HG03175 (cell line): Measurements from ENCODE around the gene WDFY4.

ENCODE experiments used
- ATAC-seq: cut with Tn5 transposase; IDR thresholded peaks from one replicate; pipeline ENCODE4 v1.9.1; 2021; ENCODE audit warnings: mild to moderate bottlenecking, moderate library complexity; ENCODE audit not compliant: unreplicated experiment

WDFY4 gene

DNA sequence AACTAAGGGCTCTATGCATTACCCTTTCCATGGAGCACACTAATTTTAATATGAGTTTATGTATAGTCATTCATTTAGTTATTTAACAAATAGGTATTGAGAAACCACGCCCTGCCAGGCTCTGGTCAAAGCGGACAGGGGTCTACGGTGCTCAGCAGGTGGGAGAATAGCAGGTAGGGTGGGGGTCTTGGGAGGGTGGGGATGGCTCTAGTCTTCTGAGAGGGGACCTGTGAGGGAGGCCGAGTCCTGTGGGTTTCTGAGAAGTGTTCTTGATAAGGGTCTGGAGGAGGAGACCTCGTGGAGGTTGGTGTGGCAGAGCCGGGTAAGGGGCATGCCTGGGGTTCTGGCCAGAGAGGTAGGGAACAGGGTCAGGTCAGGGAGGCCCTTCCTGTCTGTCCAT lies 1.1 kb downstream of the WDFY4 start:
- ATAC-seq, result no peak

DNA sequence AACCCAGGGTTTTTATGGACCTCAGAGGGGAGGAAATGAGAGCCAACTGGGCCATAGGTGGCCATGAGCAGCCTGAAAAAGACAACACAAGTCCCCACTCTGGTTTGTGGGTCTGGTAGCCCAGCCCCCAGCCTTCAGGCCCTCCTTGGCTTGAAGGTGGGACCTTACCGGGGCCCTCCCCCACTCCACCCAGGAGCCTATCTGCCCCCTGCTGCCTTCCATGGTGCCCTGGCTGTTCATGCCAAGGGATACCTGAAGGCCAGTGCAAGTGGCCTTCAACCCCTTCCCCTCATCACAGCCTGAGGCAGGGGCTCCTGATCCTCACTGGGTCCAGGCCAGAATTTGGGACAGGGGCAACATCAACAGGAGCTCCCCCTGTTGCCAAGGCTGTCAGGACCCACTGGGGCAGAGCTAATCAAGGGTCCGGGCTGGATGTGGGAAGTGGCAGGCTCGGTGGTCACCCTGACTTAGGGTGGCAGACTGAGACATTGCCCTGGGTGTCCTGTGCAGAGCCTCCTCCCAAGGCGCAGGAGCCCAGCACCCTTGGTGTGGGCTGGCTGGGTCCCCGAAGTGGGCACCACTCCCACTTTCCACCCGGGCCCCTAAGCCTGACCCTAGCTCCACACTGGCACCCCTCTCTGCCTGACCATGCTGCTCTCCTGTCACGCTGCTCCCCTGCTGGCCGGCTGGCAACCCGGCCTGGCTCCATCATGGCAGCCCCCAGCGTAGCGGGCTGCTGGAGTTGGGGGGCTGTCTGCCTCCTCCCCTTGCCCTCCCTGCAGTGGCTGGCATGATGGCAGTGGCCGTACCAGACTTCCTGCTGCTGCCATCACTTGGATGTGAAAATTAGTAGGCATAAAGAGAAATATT lies 6.4 kb downstream of the WDFY4 start:
- ATAC-seq, result no peak

DNA sequence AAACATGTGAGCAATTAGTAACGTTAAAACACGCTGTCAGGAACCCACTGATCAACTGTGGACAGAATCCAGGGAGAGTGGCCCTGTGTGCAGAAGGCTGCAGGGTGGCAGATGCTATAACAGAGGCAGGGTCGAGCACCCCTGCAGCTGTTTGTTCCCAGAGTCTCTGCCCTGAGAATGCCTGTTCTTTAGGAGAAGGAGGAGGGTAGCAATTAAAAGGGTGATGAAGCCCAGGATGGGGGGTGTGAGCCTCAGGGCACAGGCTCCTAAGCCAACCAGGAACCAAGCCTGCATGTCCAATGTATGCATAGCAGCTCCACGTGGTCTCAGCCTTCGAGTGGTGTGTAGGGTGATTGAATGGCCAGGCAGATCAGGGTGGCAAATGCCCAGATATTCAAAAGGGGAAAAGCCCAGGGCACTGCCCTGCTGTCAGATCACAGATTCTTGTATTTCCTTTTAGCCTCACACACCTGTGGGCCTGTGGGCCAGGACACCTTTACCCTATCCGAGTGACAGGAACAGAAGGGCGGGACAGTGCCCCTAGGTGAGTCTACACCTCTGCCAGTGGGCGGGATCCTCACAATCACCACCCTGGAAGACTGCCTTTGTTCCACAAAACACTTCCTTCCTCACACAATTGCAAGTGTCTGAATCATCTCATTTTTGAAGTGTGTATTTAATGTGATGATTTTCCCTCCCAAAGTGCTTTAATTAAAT lies 7.3 kb downstream of the WDFY4 start:
- no peak for ATAC-seq

DNA sequence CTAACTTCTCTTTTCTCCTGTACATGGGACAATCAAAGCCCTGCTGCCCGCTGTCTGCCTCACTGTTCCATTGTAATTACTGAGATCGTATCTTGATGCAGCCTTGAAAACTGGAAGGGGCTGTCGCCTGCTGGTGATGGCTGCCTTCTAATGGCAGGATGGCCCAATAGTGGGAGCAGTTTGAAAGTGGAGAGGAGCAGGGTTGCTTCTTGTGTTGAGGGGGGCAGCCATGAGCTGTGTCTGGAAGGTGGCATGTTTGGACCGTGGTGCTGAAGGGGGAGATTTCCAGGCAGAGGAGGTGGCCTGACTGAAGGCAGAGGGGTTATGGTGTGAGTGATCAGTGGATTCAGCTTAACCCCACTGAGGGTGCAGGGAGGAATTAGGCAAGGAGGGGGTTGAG lies 8.1 kb downstream of the WDFY4 start:
- ATAC-seq, result no peak

DNA sequence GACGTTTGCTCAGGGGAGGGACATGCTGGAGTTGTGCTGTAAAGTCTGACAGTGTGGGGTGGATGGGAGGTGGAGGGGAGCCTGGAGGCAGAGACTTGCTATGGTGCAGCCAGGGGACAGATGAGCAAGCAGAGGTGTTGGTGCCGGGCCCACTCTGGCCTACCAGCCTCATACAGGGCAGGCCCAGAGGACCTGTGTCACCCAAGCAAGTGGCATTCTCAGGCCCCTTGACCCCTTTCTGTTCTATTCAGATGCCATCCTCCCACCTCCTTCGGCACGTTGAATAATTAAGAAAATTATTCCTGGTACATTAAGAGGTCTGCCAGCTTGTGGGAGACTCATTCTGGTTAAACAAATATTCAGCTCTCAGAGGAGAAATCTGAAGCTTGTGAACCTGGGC lies 8.5 kb downstream of the WDFY4 start:
- ATAC-seq, result no peak

DNA sequence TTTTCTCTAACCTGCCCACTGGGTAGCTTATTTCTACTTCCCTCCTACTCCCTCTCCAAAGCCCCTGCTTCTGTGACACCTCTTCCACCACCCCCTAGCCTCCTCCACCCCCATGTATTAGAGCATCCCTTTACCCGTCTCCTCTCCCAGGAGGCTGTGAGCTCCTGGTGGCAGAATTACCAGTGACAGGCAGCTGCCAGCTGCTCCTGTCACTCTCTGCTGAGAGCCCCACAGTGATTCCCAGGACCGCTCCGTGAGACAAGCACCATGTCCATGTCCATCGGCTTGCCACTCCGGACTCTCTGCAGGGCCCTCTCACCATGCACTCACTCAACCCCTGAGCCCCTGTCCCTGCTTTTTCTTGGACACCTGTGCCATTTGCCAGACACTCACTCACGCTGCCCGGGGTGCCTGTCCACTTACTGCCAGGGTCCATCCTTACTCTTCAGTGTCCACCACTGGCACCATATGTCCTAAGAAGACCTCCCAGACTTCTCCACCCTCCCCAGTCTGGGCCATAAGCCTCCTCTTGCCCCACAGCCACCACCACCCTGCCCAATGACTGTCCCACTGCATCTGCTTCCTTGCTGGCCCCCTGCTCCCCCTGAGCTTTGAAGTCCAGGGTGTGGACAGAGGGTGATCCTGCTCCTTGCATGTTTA lies 9.8 kb downstream of the WDFY4 start:
- ATAC-seq, result no peak

DNA sequence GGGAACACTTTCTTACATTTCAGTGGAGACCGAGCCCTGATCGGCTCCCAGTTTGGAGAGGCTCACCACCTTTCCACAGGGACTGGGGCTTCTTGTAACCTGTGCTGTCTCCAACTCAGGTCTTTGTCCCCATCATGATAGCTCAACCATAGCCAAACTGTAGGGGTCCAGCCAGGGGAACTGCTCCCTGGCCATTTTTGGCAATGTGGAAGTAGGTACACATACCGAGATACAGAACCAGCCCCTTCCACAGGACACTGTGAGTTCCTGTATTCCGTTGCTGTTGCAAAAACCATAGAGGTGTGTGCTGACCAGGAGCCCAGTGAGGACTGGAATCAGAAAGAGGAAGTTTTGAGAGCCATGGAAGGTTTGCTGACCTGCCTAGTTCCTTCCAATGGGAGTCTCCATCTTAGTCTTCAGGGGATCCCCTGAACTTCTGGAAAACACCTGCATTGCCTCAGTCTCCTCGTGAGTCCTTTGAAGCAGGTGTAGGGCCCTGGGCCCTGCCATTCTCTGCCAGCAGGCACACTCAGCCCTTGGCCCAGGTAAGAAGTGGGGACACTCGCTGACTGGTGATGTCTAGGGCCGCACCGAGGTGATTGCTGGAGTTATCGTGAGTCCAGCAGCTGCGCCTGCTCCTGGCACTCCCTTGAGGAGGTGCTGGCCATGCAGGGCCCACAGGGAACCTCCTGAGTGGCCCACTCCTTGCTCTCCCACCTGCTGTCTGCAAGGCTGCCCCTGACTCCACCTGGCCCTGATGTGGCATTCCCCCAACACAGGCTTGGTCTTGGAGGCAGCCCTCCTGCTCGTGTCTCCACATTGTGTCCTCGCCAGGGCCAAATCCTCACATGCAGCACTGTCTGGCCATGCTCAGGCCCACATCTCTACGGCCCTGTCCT lies 11.2 kb downstream of the WDFY4 start:
- no peak for ATAC-seq

DNA sequence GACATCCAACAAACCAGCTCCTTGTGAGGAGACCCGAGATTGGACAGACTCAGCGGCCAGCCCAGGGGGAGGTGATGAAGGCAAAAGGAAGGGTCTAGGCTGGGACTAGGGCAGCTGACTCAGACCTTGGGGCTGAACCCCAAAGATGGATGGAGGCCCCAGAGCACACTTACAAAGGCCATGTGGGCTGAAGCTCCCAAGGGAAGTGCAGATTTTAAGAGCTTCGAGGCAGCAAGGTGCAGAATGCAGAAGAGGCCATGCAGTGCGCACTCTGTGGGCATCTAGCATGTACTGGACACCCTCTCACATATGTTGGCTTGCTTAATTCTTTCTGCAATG lies 11.8 kb downstream of the WDFY4 start:
- no peak for ATAC-seq

DNA sequence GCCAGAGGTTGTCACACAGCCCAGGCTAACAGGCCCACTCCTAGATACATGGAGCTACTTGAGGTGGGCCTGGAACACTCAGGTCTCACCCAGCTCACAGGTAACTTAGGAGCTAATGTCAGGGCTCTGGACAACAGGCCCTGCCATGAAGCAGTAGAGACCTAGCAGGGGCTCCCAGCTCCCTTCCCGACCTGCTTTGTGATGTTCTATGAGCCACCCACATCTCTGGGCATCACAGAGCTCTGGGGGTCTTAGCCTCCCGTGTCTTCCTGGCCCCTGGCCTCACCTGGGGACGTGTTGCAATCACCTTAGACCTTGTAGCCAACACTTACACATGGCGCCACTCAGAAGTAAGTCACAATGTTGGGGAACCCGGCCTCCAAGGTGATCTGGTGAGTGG lies 12.4 kb downstream of the WDFY4 start:
- ATAC-seq, result no peak

DNA sequence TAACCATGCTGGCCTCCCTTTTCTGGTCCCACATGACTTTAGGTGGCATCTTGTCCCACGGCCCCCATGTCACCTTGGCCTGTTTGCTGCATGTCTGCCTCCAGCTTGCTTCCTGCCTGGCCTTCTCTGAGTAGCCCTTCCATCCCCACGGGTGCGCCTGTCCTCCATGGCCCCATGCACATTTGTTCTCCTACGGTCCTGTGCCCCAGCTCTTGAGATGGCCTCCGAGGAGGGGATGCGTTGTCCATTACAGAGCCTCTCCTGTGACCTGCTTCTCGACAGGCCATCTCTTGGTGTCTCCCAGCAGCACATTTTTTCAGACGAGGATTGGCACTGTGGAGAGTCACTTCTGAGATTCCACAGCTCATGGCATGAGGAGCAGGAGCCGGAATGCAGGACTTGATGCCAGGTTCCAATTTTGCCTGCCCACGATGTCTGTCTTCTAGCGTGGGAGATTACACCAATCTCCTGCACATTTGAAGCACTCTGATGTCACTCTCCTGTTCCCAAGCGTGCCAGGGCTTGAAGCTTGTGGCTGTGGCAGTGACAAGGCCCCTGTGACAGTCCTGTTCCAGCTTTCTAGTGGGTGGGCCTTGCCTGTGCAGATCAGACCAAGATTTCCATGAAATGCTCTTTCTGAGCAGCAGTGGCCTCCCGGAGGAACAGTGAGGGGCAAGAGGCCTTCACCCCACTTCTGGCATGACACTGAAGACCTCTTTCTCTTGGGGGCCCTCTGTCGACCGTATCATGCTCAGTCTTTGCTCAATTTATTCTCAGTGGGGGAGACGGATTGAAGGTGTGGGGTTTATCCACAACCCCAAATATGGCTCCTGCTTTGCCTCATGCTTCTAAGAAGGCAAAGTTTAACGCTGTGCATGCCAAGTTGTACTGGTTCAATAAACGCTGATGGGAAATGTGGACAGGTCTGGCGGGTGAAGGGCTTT lies 13.4 kb downstream of the WDFY4 start:
- ATAC-seq, result no peak

DNA sequence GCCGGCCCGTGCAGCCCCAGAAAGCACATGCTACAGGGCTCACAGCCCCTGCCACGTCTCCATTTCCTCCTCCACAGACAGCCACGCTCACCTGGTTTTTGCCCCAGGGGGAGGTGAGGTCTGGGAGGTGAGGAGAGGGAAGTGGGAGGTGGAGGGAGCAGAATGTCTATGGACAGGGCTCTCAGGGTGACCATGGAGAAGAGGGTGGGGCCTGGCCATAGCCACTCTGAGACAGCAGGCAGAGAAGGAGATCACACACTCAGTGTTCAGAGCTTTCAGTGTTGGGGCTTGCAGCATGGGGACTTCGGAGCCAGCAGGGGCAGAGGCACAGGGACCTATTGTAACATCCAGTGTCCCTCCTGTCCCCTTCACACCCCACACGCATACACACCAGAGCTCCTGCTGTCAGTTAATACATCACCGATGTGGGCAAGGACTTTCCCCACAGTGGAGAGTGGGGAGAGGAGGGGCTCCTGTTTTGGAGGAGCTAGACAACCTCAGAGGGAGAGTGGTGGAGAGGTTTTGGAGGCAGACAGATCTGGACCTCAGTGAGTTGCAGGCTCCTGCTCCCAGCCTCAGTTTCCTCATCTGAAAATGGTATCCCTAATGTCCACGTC lies 14.4 kb downstream of the WDFY4 start:
- no peak for ATAC-seq

DNA sequence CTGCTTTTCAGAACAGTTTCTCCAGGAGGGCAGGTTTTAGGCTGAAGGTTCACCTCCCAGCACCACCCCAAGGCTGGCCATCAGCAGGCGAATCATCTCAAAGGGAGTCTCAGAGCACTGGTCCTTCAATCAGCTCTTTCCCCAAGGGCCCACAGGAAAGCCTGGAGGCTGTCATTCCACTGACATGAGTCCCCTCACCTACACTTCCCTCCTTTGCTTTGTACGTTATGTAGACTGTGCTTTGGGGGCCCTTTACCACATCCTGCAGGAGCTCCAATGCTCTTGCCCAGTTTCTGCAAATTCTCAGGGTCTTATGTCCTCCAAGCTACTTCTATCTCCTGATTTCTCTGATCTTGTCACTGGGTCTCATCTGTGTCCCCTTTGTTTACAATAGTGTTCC lies 15.4 kb downstream of the WDFY4 start:
- no peak for ATAC-seq

DNA sequence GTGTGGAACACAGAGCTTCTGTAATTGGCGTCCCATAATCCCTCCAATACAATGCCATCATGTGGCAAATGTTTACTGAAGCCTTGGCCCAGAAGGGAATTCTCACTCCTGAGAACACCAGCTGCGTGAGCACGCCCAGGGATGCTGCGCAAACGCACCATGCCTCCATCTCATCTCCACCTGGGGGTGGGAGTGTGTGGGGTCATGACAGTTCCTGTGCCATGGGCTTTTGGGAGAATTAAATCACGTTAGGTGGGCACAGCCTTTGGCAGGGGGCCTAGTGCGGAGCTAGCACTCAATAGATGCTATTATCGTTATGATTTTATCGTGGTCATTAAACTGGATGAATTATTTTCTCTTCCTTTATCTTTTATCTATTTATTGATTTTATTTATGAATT lies 15.8 kb downstream of the WDFY4 start:
- ATAC-seq, result no peak

DNA sequence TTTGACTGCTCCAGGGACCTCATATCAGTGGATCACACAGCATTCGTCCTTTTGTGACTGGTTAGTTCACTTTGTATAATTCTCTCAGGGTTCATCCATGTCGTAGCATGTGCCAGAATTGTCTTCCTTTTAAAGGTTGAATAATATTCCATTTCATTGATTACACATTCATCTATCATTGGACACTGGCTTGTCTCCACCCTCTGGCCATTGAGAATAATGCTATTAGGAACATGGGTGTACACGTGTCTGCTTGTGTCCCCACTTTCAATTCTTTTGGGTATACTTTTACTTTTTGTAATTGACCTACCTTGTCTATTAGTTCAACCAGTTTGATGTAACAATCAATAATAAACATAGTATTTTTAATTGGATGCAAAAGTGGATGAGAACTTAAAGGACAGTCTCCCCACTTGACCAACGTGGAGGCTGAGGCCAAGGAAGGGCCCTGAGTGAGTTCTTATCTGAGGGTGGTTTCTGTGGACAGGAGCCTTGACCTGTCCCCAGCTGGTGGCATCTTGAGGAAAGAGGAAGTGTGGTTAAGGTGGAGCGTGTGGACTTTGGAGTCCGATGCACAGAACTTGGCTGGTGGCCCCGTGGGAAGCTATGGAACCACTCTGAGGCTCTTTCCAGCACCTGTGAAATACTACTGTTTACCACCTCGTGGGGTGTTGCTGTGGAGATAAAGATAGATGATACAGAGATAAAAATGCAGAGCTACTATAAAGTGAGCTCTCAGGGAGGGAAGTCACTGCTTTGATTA lies 16.6 kb downstream of the WDFY4 start:
- ATAC-seq, result no peak

DNA sequence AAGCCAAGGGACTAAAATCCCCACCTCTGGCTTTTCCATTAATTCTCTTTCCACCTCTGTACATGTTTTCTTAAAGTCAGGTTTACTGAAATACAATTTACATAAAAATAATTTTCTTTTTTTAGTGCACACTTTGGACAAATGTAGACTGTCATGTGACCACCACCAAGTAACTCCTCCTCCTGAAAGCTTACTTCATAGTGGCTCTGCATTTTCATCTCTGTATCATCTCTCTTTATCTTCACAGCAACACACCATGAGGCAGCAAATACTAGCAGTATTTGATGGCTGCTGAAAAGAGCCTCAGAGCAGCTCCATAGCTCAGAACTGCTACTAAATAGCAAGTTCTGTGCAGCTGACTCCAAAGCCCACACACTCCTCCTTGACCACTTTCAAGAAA lies 17.3 kb downstream of the WDFY4 start:
- ATAC-seq, result no peak

DNA sequence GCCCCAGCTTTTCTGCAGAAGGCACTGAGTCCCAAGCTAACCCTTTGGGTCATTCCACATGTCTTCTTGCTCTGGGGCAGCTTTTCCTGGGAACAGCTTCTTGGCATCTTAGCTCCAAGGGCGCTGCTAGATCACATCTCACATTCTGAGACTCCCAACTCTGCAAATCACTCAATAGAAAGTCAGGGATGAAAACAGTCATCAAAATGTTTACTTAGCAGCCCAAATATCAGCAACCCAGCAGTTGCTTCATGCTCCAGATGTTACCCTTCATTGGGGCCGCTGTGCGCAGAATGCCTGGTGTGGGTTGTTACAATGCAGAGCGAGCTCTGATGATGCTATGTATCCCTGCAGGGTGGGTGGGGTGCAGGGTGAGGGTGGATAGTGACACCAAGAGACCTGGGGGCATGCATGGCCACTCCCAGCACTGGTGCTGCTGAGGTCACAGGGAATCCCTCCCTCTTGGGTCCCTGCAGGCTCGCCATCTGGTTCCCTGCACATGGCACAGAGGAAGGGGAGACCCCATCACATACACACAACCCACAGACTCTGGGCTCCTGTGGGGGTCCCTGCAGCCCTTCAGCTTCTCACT lies 19.0 kb downstream of the WDFY4 start:
- no peak for ATAC-seq

DNA sequence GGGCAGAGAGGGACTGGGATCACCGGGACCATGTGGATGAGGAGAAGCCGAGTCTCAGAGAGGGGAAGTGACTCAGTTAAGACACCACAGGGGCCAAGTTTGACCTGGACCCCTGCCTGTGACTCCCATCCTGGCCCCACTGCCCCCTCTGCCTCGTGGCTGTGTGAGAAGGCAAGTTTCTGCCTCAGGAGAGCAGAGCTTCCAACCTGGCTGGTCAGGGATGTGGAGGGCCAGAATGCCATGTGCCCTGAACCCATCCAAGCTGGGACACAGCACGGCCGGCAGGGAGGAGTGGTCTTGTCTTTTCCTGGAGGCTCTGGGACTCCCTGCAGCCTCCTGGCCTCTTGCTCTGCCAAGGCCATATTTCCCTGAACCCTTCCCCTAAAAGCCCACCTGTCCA lies 19.5 kb downstream of the WDFY4 start:
- ATAC-seq, result no peak

DNA sequence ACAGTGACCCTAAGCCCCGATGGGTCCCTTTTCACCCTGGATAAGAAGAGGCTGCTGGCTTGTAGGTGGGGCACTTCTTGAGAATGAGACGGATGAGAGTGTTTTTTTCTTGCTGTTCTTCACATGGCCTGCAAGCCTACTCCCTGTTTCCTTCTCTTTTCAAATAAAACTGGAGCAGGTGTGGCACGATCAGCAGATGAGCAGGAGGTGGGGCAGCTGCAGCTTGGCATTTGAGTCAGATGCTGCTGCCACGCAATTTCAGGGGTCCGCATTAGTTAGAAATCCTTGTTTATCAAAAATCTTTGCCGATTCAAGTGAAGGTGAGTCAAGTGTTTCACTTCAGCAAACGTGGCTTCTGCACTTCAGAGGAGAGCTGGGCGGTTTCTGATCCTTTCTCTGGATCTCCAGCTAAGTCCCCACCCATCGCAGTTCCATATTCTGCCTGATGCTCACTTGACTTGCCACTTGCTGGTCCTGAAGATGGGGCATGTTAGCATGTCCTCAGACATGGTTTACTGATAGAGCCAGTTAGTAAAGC lies 20.8 kb downstream of the WDFY4 start:
- no peak for ATAC-seq
